CD4-positive, alpha-beta T cell treated with Interleukin-21 for 1 hour (primary cell): ENCODE results near the gene CRP.
"Not testable (repeated sequence)": the region's sequence is repeated elsewhere in the genome, so short reads cannot be mapped to it uniquely, and the experiment has no call there.

Source experiments
- DNase-seq: peaks from one replicate; pipeline ENCODE4 v3.0.0-alpha.2; 2020

Gene CRP, protein sequence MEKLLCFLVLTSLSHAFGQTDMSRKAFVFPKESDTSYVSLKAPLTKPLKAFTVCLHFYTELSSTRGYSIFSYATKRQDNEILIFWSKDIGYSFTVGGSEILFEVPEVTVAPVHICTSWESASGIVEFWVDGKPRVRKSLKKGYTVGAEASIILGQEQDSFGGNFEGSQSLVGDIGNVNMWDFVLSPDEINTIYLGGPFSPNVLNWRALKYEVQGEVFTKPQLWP

DNA sequence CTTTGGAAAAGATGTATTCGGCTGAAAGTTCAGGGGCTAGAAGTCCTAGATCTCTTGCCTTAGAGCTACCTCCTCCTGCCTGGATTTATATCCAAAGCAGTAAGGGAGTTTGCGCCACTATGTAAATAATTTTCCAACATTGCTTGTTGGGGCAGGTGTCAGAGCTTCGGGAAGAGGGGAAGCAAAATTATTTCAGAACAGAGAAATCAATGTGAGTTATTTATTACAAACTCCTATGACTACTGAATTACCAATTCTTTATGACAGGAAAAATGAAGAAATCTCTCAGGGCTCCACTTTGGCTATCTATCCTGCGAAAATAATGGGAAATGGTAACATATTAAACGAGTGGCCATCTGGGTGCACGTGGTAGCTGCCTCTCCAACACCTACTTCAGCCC, at the start of gene CRP:
TSS of gene CRP (minus strand) at position 61 of the 400 bp plus-strand sequence. CDS start 104 bp downstream, outside the sequence.
- DNase-seq = no peak

DNA sequence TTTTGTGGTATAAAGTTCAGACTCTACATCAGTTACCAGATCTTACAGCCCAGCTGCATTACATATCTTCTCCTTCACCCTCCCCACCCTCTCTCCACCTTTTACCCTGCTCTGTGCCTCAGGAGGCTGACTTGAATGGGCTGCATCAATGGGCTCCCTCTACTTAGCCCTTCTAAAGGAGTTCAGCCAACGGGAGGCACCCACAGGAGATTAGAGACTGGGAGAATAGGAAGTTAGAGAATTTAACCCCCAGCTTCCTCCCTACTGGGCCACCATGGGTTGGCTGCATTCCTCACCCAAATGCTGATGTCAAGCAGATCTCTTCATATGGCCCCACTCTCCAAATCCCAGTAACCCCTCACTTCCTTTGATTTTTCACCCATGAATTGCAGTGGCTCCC, 49.3 kb upstream of the CRP start:
- no peak for DNase-seq

DNA sequence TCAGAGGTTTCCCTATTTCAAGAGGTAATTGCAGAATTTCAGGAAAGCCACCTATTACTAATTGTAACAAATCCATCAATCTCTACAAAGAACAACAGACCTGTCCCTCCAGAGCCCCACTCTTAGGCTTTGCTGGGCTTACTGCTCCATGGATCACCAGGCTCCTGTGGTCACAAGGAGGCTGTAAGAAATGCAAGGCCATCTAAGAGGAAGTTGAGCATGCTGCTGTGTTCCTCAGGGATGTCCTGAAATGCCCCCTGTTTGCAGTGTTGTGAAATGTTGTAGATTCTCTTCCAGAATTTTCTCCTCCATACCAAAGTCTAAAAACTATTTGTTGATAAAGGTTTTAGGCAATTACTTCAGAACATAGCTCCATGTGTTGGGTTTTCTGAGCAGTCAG, 42.0 kb upstream of the CRP start:
- no peak for DNase-seq

DNA sequence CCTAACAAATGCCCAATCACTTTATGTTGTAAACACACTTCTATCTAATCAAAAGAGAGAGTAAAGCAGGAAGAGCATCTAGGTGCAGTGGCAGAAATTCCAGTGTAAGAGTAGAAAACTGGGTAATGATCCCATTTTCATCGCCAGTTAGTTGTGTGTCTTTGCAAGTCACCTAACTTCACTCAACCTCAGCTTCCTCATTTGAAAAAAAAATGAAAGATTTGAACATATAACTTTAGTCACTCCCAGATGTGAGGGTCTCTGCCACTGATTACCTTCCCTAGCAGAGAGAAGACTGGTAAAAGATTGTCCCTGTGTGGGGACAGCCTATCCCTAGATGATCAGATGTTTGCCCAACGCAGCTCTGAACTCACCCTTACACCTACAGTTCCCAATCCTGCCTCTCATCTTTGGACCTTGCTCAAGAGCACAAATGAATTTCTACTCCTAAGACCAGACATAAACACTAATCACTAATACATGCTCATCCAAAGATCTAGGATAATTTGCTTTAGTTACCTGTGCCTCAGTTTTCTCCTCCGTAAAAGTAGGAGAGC, 41.1 kb upstream of the CRP start:
- DNase-seq = no peak

DNA sequence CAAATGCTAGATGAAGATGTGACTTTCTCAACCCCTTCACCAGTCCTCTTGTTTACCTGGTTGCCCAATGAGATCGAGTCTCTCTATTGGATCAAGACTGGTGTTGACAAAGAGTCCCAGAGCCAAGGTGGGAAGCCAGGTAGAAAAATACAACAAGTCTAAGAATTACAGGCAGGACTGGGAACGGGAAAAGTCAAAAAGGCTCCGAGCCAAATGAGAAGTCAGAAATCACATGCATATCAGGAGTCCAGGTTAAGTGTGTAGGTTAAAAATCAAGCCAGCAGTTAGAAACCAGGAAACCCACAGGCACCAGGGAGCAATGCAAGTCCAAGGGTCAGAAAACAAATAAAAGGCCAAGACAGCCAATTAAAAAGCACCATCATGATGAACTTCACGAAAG, 39.0 kb upstream of the CRP start:
- no peak for DNase-seq

DNA sequence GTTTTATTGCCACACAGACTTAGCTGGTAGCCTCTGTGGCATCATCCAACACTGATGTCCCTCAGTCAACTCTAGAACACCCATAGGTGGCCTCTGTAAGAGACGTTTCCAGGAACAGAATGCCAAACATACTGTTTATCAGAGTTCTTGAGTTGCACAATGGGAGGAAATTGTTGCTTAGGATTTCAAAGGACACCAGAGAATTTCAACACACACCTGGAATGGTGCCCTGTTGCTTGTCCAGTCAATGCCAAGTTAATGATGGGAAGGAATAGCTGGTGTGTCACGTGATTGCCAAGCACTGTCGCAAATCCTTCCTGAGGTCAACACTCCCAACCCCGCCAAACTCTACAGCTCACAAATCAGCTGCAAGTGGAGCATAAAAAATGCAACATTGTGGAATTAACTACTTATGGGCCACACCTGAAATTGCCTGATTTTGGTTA, 37.8 kb upstream of the CRP start:
- no peak for DNase-seq

DNA sequence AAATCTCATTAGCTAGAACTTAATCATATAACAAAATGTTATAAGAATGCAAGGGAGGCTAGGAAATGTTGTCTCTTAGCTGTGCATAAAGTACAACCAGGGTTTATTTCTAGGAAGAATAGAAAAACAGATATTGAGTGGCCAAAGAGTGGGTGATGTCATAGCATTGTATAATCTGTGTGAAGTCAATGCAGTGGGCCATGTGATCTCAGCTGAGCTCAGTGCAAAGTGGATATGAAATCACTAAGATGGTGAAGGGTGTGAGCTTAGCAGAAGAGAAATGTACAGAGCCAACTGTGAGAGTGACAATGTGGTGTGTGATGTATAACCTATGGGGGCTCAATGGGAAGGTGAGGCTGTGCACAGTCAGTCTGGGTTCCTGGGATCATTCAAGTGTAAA, 36.6 kb upstream of the CRP start:
- no peak for DNase-seq

DNA sequence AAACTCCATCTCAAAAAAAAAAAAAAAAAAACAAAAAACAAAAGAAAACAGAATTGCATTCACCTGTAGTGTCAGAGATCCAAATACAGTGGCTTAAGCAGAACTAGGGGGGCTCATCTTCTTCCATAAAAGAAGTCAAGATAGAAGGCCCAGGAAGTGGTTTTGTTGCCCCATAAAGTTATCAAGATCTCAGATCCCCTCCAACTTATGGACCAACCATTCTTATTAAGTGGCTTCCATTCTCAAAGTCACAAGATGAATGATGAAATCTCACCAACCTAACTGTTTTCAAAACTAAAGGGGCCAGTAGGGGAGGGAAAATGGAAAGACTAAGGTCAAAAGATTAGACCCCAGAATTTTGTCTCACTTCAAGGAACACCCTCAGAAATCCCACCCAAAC, 36.2 kb upstream of the CRP start:
- no peak for DNase-seq

DNA sequence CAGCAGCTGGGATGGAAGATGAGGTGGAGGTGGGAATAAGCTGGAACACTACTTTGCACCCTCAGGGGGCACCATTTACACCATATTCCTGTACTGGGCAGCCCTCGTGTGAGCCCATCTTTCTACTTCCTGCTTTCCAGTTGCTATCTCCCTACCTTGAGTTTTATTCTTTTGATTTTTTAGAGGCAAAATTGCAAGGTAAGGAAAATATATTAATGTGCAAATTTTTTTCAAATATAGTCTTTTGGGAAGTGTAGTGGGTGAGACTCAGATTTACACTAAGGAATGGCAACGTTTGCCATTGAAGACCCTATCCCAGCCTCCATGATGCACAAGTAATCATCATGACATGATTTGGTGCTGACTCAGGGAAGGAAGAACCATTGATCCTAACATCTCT, 35.2 kb upstream of the CRP start:
- no peak for DNase-seq

DNA sequence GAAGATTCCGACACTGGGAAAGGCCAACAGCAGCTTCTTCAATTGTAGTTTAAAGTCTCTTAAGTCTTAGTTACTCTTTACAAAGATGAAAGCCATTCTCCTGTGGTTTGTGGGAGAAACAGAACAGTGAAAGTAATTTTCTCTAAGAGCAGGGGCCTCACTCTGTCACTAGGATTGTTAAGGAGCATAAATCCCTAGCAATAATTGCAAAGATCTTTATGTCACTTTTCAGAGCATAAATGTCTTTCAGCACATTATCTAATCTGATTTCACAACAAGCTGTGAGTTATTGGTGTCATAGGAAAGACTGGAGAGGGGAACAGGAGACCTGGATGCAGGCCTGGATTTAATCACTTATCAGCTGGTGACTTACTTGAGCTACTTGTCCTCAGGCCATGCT, 34.0 kb upstream of the CRP start:
- no peak for DNase-seq

DNA sequence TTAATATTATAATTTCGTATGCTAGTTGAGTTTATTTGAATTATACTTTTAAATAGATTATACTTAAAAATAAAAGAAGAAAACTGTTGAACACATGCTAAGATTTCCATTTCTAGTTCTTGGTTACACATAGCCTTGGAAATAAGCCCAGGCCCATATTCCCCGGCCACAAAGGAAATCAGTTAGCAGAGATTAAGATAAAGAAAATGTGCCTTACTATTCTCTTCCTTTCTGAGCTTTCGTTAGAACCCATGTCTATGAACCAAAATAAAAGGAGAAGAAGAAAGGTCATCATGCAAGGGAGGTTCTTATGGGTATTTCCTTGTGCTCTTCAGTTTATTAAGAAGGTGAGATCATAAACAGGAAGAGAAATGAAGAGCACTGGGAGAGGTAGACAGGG, 32.3 kb upstream of the CRP start:
- no peak for DNase-seq

DNA sequence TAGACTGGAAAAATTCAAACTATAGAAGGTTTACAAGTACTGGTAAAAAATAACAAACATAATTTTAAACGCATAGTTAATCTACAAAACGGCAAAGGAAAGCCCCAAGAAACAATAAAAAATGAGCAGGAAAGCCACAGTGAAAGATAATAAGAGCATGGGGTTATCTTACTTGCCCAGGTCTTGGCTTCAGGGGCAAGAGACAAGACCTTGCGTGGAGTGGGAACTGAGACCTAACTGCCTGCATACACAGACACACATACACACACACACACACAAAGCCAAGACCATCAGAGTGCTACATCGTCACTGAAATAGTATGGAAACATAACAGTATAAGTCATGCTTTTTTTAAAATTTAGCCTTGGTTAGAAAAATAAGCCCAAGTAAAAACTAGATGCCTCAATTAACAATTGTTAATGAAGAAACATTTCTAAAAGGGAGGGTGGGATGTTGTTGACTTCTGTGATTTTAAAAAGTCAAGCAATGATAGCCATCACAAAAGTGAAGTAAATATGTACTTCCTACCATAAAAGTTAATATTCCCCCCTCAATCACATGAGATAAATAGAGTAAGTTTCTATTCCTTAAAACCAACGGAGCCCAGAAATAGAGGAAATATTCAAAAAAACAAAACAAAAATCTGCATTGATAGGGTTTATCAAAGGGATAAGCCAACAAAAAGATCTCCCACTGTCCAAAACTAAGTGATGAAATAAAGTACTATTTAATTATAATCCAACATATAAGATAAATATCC, 29.4 kb upstream of the CRP start:
- no peak for DNase-seq

DNA sequence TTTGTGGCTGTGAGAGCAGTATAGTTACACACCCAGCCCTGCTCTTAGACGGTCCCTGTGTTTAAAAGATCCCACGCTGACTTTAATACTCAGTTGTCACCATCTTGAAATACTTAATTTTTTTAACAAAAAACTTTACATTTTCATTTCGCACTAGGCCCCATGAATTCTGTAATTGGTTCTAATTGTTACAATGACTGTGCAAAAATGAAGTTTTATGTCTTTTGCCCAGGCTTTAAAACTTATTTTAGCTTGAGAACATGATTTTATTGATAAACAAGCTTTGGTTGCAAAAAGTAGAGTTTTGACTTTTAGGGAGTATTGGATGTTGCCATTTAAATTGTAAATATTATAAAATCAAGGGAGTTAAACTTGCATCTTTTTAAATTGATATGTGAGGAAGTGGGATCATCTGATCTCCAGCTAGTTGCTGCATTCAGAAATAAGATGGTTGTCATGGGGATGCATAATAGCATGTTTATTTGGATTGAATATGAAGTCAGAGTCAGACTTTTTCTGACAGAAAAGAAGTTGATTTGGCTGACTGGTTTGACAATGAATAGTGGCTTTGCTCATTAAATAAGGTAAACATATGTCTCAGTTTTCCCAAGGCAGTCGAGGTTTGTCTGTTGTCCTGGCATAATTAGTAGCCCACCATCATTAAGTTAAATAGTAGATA, 23.0 kb upstream of the CRP start:
- no peak for DNase-seq

DNA sequence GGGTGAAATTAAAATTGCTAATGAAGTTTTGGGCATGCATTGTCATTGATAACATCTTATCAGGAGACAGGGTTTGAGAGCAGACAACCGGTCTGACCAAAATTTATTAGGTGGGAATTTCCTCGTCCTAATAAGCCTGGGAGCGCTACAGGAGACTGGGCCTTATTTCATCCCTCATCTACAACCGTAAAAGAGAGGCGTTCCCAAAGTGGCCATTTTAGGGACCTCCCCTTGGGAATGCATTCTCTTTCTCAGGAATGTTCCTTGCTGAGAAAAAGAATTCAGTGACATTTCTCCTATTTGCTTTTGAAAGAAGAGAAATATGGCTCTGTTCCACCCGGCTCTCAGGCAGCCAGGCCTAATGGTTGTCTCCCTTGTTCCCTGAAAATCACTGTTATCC, 8.8 kb upstream of the CRP start:
- not testable (repeated sequence) for DNase-seq

DNA sequence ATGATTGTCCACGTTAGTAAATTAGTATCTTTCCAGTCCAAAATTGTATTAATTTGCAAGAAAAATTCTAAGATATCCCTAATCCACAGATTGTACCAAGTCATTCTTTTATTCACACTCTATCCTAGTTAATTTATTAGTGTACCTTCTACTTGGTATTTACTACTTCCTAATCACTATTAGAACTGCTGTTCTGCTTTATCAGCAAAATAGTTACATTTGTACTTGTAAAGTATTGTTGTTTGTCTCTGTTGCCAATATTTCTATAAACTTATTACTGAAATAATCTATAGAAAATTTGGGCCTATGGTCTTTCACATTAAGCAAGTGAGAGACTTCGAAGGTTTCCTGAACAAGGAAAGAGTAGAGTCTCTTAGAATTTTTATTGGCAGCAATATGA, 5.6 kb upstream of the CRP start:
- DNase-seq = no peak

DNA sequence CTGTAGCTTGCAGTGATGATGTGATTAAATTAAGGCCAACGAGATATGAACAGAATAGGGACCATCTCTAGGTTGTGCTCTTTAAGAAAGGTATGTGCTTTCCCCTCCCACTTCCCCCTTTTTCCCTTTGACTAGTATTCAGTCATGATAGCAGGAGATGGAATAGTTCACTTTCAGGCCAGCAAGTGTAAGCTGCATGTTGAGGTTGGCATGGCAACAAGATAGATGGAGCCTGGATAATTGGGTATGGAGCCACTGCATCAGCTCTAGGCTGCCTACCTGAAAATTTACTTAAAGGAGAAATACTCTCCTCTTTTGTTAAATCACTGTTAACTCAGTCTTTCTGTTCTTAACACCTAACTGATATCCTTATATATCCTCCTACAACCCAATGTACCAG, 1.5 kb upstream of the CRP start:
- DNase-seq = no peak

DNA sequence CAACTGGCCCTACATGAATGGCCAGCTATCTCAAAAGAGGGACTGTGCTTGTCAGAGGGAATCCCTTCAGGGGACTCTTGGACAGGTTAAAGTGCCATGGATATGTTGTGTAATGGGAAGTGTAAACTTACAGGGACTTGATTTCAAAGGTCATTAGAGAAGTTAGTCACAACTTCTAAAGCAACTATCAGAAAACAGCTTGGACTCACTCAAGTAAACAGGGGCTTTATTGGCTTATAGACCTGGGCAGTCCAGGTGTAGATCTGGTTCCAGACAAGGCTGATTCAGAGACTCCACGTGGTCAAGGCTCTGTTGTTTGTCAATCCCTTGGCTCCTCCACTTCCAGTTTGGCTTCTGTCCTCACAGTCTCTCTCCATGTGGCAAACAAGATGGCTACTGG, 2.3 kb downstream of the CRP start:
- no peak for DNase-seq

DNA sequence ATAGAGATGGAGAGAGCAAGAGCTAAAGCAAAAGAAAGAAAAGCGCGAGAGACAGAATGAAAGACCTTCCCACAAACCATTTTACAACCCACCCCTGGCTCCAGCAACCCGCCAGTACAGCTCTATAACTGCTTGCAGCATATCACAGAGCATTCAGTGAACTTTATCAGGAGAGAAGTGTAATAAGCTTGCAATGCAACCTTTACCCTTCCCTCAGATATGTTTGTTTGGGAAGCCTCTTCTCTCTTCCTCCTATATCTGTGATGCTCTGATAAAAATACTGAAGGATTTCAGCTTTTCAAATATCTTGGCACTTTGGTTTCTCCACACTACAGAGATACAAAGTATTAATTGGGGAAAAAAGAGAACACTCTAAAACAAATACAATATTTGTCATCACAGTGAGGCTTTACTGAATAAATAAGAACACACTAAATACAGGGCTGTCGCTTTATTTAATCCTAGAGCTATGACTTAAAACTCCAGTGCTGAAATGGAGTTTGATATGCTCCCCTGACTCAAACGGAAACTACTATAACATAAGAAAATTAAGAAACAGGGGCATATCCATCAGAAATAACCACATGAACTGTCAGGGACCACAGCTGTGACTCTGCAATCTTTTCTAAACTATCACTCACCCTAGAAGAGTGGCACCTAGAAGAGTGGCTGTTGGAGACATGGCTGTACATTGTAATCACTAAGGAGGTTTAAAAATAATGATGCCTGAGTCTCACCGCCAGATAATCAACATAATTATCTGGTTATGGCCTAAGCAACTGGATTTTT, 6.7 kb downstream of the CRP start:
- DNase-seq = no peak

DNA sequence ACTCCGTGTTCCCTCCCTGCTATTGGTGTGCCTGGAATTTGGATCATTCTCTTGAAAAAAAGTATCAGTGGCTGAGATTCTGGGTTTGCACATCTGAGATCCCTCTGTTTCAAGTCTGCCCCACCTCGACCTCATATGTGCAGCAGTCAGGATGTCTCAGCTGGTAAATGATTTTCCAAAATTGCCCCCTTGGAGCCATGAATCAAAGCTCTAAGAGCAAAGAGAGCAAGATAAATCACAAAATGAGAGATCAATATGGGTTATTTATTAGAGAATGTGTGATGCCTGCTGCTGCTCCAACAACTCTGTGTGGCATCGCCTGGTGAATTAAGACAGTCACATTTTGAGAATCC, 8.5 kb downstream of the CRP start:
- DNase-seq = no peak

DNA sequence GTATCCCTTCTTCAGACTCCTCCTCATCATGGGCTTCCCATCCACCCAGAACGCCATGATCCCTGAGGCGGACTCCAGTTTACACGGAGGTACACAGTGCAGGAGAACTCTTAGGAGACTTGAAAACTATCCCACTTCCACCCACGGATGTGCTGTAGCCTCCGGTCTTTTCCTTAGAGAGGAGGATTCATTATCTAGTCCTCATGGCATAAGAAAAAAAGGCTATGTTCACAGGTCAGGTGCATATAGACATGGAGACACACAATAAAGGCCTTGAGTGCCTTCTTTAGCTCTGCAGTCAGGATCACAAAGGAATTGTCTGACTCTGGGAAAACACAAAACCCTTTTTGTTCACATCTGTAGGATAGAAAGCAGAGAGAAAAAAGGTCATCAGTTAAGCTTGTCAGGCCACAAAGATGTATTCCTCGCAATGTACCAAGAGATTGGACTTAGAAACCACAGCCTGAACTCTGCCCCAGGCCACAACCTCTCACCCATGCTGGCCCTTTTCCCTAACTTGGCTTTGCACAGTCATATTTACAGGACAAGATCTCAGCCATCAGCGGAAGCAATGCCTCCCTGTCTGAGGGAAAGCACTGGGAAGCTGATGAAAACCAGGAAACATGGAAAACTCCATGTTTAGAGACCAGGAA, 9.0 kb downstream of the CRP start:
- DNase-seq = no peak

DNA sequence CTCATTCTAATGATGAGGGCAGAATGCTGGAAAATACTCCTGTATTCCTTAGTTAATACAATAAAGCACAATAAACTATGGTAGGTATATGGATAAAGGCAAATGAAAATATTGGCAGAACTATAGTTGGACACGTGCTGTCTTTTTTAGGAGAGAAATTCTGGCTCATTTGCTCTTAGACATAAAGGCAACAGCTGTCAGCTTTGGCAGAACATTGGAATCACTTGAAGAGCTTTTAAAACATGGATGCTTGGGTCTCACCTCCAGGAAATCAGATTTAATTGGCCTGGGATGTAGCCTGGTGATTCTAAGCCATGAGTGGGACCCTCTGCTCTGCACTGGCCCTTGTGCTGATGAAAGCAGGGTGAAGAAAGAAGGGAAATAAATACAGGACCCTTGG, 9.9 kb downstream of the CRP start:
- DNase-seq = no peak

DNA sequence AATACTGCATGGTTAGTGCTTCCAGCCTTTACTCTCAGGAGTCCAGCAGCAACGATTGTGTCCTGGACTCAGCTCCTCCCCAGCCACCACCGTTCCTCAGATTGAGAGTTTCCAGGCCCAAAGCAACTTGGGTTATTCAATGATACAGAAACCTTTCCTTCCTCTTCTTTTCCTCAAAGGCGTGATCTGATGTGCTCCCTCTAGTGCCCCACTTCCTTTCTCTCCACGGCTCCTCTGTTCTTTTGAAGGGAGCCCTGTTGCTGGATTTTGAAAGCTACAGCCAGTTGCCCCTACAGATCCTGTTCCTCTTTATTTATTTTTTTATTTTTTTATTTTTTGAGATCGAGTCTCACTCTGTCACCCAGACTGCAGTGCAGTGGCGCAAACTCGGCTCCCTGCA, 14.1 kb downstream of the CRP start:
- no peak for DNase-seq

DNA sequence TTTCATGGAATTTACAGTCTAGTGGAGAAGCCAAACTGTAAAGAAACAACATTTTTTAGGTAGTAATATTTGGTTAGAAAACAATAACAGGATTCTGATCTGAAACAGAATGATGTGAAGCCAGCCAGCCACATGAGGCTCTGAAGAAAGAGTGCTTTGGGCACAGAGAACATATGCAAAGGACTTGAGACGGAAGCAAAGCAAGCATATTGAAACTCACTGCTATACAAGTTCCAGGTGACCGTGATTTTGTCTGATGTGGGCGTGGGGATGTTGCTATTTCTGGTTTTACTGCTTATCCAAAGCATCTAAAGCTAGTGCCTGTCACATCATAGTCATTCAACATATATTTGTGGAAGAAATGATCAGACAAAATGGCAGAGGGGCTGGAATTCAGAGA, 14.7 kb downstream of the CRP start:
- DNase-seq = no peak
